Erythroblast (primary cell): ENCODE results near the gene TTI1.

ENCODE experiments used
- DNase-seq, 2 experiments: peaks; one replicate each; lab custom pipeline; 2025; lab: John Stamatoyannopoulos, UW
- GATA1 ChIP-seq: IDR thresholded peaks from 2 replicates; pipeline ENCODE4 v1.6.1; 2011; ENCODE audit warnings: low read depth, mild to moderate bottlenecking, control low read depth, low read length, moderate library complexity
- POLR2A ChIP-seq: IDR thresholded peaks from 2 replicates; pipeline ENCODE4 v1.6.1; 2011; ENCODE audit warnings: mild to moderate bottlenecking, low read length

Gene TTI1

DNA sequence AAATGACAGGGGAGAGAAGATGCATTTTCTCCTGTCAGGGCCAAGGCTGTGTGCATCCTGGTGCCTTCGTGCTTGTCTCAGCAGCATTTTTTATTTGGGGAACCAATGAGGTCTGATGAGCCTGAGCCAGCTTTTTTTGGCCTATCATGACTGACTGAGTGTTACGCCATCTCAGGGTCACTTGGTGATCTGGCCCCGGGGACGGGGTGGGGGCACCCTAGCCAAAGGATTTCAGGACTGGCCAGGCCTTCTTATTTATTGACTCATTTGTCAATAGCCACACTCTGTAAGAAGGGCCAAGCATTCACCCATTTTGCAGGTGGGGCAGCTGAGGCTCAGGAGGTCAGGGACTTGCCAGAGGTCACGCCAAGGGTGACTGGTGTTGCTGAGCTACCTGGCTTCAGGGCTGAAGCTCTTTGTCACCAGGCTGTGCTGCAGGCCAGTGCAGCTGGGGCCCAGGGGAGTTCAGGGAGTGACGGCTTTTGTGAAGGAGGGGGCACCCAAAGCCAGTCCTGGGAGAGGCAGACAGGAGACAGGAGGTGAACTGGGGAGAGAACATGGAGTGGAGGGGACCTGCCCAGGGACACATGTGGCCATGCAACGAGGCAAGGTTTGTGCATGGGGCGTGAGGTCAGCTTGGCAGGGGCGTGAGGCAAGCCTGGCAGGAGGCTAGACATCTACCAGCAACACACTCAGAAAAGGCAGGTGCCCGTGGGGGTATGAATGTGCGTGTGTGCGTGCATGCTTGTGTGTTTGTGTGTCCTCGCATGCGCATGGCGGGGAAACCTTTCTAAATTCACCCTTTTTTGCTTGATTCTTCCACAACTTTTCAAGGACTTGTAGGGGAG is 99.2 kb downstream of the TTI1 start:
- no peak for DNase-seq
- TF ChIP-seq GATA1 (no peak), POLR2A (no peak)
